A673 (cell line): ENCODE data around the gene ERMAP.

Source experiments
- CTCF ChIP-seq: fragments of 300-800, 200-600 bp; sonication (generic); conservative IDR thresholded peaks from 2 replicates; pipeline ENCODE4 v1.5.1; 2017; ENCODE audit warnings: low read depth, mild to moderate bottlenecking, antibody characterized with exemption, low read length, moderate library complexity, mixed read lengths
- EZH2 ChIP-seq: fragments of 200-600 bp; sonication (generic); IDR thresholded peaks from 2 replicates; pipeline ENCODE4 v1.6.1; 2017; ENCODE audit warnings: borderline replicate concordance, low read depth, mild to moderate bottlenecking, mixed read lengths, antibody characterized with exemption, low read length; ENCODE audit not compliant: poor library complexity, severe bottlenecking

DNA sequence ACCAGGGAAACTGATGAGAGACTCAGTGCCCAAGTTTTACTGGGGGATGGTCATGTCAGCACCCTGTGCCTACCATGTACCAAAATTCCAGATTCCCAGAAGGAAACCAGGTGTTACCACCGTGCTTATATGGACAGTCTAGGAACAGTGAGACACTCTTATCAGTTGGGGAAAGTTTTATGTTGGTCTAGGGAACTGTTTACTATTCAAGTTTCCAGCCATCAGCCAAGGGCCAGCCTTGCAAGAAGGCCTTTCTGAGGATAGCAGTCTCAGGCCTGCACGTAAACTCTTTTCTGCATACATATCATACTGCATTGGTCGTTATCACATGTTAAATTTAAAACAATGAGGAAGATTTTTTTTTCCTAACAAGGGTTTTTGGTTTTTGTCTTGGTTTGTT is 19.5 kb upstream of the ERMAP start:
- no peak for TF ChIP-seq CTCF
- no peak for TF ChIP-seq EZH2
